Right lobe of liver (tissue), 4 donors: ENCODE results near the gene FGR.
"Not testable (repeated sequence)": the region's sequence is repeated elsewhere in the genome, so short reads cannot be mapped to it uniquely, and the experiment has no call there.

Source experiments
- POLR2A ChIP-seq: fragments of 450-650 bp; IDR thresholded peaks from one replicate; pipeline ENCODE4 v1.6.1; 2017; ENCODE audit warnings: antibody characterized with exemption, mild to moderate bottlenecking
- TF ChIP-seq, protein P1 (sequence below), 4 donors: fragments of 200-600 bp in 3 of 4; fragments of 450-650 bp in 1 of 4; IDR thresholded peaks; one replicate each; pipeline versions ENCODE4 v1.5.1 to v1.8.0; 2016 to 2022; ENCODE audit warnings: antibody characterized with exemption in 4 of 4, mild to moderate bottlenecking in 2 of 4
- donor health status: DM: no; HTN: no; CAD: no.
- donor health status: DM: no; HTN: no; CAD: no.
- donor health status: DM: no; HTN: yes; CAD: no.

DNA sequence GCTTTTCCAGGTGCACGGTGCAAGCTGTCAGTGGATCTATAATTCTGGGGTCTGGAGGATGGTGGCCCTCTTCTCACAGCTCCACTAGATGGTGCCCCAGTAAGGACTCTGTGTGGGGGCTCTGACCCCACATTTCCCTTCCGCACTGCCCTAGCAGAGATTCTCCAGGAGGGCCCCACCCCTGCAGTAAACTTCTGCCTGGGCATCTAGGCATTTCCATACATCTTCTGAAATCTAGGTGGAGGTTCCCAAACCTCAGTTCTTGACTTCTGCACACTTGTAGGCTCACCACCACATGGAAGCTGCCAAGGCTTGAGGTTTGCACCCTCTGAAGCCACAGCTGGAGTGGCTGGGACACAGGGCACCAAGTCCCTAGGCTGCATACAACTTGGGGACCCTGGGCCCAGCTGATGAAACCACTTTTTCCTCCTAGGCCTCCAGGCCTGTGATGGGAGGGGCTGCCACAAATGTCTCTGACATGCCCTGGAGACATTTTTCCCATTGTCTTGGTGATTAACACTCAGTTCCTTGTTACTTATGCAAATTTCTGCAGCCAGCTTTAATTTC is 45.3 kb upstream of the FGR start:
- TF ChIP-seq POLR2A, result not testable (repeated sequence)
- TF ChIP-seq, protein P1, sequence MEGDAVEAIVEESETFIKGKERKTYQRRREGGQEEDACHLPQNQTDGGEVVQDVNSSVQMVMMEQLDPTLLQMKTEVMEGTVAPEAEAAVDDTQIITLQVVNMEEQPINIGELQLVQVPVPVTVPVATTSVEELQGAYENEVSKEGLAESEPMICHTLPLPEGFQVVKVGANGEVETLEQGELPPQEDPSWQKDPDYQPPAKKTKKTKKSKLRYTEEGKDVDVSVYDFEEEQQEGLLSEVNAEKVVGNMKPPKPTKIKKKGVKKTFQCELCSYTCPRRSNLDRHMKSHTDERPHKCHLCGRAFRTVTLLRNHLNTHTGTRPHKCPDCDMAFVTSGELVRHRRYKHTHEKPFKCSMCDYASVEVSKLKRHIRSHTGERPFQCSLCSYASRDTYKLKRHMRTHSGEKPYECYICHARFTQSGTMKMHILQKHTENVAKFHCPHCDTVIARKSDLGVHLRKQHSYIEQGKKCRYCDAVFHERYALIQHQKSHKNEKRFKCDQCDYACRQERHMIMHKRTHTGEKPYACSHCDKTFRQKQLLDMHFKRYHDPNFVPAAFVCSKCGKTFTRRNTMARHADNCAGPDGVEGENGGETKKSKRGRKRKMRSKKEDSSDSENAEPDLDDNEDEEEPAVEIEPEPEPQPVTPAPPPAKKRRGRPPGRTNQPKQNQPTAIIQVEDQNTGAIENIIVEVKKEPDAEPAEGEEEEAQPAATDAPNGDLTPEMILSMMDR (IDR thresholded peaks at IDR 0.05), result not testable (repeated sequence)
